Liver (tissue), 9 donors: ENCODE measurements around the gene CD276. TPM values are rescaled to one million over a fixed set of nuclear protein-coding genes. Genes with fewer than 3 reads are reported as not detected.

Source experiments
- DNase-seq: peaks from one replicate; pipeline ENCODE4 v3.0.0-alpha.2; 2017; ENCODE audit warnings: low spot score
- H3K27ac ChIP-seq, 2 donors: one replicate each; pipeline ENCODE4 v1.7.0; 2013; ENCODE audit warnings: inconsistent platforms in 2 of 2, low read length in 2 of 2, control low read depth in 1 of 2, low read depth in 1 of 2, mild to moderate bottlenecking in 1 of 2
- H3K27me3 ChIP-seq, 4 donors: one replicate each; pipeline versions ENCODE4 v1.6.1 to v1.7.0; 2013; ENCODE audit warnings: low read length in 3 of 4, inconsistent platforms in 1 of 4, mild to moderate bottlenecking in 1 of 4, moderate library complexity in 1 of 4; ENCODE audit not compliant: control insufficient read depth in 4 of 4, insufficient read depth in 4 of 4
- H3K36me3 ChIP-seq, 4 donors: one replicate each; pipeline versions ENCODE4 v1.6.1 to v1.7.0; 2013; ENCODE audit warnings: low read length in 3 of 4, mild to moderate bottlenecking in 3 of 4, low read depth in 1 of 4, moderate library complexity in 1 of 4; ENCODE audit not compliant: control insufficient read depth in 4 of 4, insufficient read depth in 3 of 4
- H3K4me1 ChIP-seq, 4 donors: one replicate each; pipeline versions ENCODE4 v1.6.1 to v1.7.0; 2013; ENCODE audit warnings: low read length in 3 of 4, mild to moderate bottlenecking in 3 of 4, moderate library complexity in 1 of 4; ENCODE audit not compliant: control insufficient read depth in 4 of 4, insufficient read depth in 4 of 4
- H3K4me3 ChIP-seq, 3 donors: one replicate each; pipeline versions ENCODE4 v1.6.1 to v1.7.0; 2013; ENCODE audit warnings: low read length in 3 of 3, control low read depth in 1 of 3, low read depth in 1 of 3, mild to moderate bottlenecking in 1 of 3
- H3K9ac ChIP-seq, 2 donors: one replicate each; pipeline ENCODE4 v1.7.0; 2013; ENCODE audit warnings: low read length in 2 of 2, mild to moderate bottlenecking in 2 of 2, moderate library complexity in 2 of 2, control low read depth in 1 of 2, low read depth in 1 of 2
- H3K9me3 ChIP-seq, 4 donors: one replicate each; pipeline versions ENCODE4 v1.6.1 to v1.7.0; 2013; ENCODE audit warnings: low read length in 3 of 4; ENCODE audit not compliant: control insufficient read depth in 4 of 4
- EGR1 ChIP-seq, 2 donors: IDR thresholded peaks; 2 replicates each; pipeline ENCODE4 v1.6.1; 2016 to 2018; ENCODE audit warnings: antibody characterized with exemption in 2 of 2, low read depth in 2 of 2
- FOXA1 ChIP-seq: IDR thresholded peaks from 2 replicates; pipeline ENCODE4 v1.6.1; 2016; ENCODE audit warnings: antibody characterized with exemption
- FOXA2 ChIP-seq: IDR thresholded peaks from 2 replicates; pipeline ENCODE4 v1.6.1; 2016; ENCODE audit warnings: antibody characterized with exemption
- GABPA ChIP-seq, 2 donors: IDR thresholded peaks in 1 of 2; conservative IDR thresholded peaks in 1 of 2; 2 replicates each; pipeline ENCODE4 v1.6.1; 2016; ENCODE audit warnings: antibody characterized with exemption in 2 of 2, mild to moderate bottlenecking in 1 of 2, moderate library complexity in 1 of 2
- HNF4A ChIP-seq, 2 donors: conservative IDR thresholded peaks; 2 replicates each; pipeline ENCODE4 v1.6.1; 2016; ENCODE audit warnings: antibody characterized with exemption in 2 of 2, mild to moderate bottlenecking in 2 of 2
- HNF4G ChIP-seq: IDR thresholded peaks from 2 replicates; pipeline ENCODE4 v1.6.1; 2016; ENCODE audit warnings: antibody characterized with exemption
- JUND ChIP-seq, 2 donors: IDR thresholded peaks; 2 replicates each; pipeline ENCODE4 v1.6.1; 2016; ENCODE audit warnings: antibody characterized with exemption in 2 of 2
- NR2F2 ChIP-seq: IDR thresholded peaks from 2 replicates; pipeline ENCODE4 v1.6.1; 2016; ENCODE audit warnings: antibody characterized with exemption
- RAD21 ChIP-seq, 2 donors: IDR thresholded peaks; 2 replicates each; pipeline ENCODE4 v1.6.1; 2016; ENCODE audit warnings: antibody characterized with exemption in 2 of 2, mild to moderate bottlenecking in 2 of 2
- RXRA ChIP-seq, 2 donors: IDR thresholded peaks; 2 replicates each; pipeline ENCODE4 v1.6.1; 2017 to 2018; ENCODE audit warnings: antibody characterized with exemption in 2 of 2, mild to moderate bottlenecking in 1 of 2
- SP1 ChIP-seq: IDR thresholded peaks from 2 replicates; pipeline ENCODE4 v1.6.1; 2018; ENCODE audit warnings: antibody characterized with exemption, mild to moderate bottlenecking
- TAF1 ChIP-seq: conservative IDR thresholded peaks from 2 replicates; pipeline ENCODE4 v1.6.1; 2016; ENCODE audit warnings: antibody characterized with exemption, mild to moderate bottlenecking
- YY1 ChIP-seq: IDR thresholded peaks from 2 replicates; pipeline ENCODE4 v1.6.1; 2016; ENCODE audit warnings: antibody characterized with exemption, mild to moderate bottlenecking
- WGBS: extraction: QIAGEN DNeasy Blood & Tissue Kit; methylation state at CpG from one replicate; pipeline ENCODE4 v1.1.7; 2013; 5-methylcytosine and 5-hydroxymethylcytosine counted together
- polyA plus RNA-seq, 2 donors: library from polyadenylated mRNA; stranded (reverse) in 1 of 2; unstranded in 1 of 2; fragments of 200-250 nt in 1 of 2; fragments of >200 nt in 1 of 2; fragmentation: Nextera tagmentation in 1 of 2; extraction: Ambion mirVana in 1 of 2; gene quantifications; one replicate each; pipeline versions ENCODE4 v1.2.1 to v1.2.3, GENCODE V29; 2013 to 2015
- total RNA-seq, 2 donors: library from RNA; depleted of rRNA; stranded (reverse); fragments of >200 nt; gene quantifications; one replicate each; pipeline ENCODE4 v1.2.3, GENCODE V29; 2014
- TF ChIP-seq, protein P1 (sequence below): IDR thresholded peaks from 2 replicates; pipeline ENCODE4 v1.6.1; 2016; ENCODE audit warnings: antibody characterized with exemption
- TF ChIP-seq, protein P2 (sequence below): IDR thresholded peaks from 2 replicates; pipeline ENCODE4 v1.6.1; 2016; ENCODE audit warnings: antibody characterized with exemption, mild to moderate bottlenecking
- TF ChIP-seq, protein P3 (sequence below): IDR thresholded peaks from 2 replicates; pipeline ENCODE4 v1.6.1; 2016; ENCODE audit warnings: antibody characterized with exemption
- TF ChIP-seq, protein P4 (sequence below): IDR thresholded peaks from 2 replicates; pipeline ENCODE4 v1.6.1; 2016; ENCODE audit warnings: antibody characterized with exemption
- TF ChIP-seq, protein P5 (sequence below): fragments of 150-350 bp; IDR thresholded peaks from 2 replicates; pipeline ENCODE4 v1.5.1; 2017; ENCODE audit warnings: improper control_type of control experiment, low read depth, low read length; ENCODE audit not compliant: missing input control
- donor health status: healthy.
- donor health status: healthy.
- donor health status: healthy.
- donor health status: healthy.
- donor health status: healthy.

The CD276 gene
- total and polyA plus RNA-seq, 4 donors = 12.9 to 37.9 (median 25.1) TPM

DNA sequence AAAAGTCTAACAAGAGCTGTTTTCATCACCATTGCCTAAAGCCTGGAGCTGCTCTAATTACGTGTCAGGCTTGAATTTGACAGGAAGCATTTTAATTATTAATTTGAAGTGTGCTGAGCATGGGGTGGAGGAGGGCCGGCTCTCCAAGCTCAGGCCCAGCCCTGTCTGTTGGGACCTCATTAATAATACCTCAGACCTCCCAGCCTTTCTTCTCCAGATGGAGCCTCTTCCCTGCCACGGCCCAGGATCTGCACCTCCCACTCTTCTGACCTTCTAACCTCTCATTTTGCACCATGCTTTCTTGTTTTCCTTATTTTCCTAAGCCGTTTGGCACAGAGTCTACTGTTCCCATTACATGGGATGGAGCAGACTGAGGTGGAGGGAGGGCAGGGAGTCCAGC is 39.0 kb downstream of the CD276 start:
- 72% methylated on average over 4 of the region's 4 CpGs for WGBS
- TF ChIP-seq YY1 = no peak
- no peak for TF ChIP-seq RXRA (IDR thresholded peaks at IDR 0.05)
- TF ChIP-seq, protein P1, sequence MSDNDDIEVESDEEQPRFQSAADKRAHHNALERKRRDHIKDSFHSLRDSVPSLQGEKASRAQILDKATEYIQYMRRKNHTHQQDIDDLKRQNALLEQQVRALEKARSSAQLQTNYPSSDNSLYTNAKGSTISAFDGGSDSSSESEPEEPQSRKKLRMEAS = no peak
- TF ChIP-seq NR2F2 = no peak
- no peak for TF ChIP-seq HNF4G
- TF ChIP-seq, protein P2, sequence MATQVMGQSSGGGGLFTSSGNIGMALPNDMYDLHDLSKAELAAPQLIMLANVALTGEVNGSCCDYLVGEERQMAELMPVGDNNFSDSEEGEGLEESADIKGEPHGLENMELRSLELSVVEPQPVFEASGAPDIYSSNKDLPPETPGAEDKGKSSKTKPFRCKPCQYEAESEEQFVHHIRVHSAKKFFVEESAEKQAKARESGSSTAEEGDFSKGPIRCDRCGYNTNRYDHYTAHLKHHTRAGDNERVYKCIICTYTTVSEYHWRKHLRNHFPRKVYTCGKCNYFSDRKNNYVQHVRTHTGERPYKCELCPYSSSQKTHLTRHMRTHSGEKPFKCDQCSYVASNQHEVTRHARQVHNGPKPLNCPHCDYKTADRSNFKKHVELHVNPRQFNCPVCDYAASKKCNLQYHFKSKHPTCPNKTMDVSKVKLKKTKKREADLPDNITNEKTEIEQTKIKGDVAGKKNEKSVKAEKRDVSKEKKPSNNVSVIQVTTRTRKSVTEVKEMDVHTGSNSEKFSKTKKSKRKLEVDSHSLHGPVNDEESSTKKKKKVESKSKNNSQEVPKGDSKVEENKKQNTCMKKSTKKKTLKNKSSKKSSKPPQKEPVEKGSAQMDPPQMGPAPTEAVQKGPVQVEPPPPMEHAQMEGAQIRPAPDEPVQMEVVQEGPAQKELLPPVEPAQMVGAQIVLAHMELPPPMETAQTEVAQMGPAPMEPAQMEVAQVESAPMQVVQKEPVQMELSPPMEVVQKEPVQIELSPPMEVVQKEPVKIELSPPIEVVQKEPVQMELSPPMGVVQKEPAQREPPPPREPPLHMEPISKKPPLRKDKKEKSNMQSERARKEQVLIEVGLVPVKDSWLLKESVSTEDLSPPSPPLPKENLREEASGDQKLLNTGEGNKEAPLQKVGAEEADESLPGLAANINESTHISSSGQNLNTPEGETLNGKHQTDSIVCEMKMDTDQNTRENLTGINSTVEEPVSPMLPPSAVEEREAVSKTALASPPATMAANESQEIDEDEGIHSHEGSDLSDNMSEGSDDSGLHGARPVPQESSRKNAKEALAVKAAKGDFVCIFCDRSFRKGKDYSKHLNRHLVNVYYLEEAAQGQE = no peak
- no peak for TF ChIP-seq GABPA (IDR thresholded peaks at IDR 0.05 in 1 of 2, conservative IDR thresholded peaks at IDR 0.05 in 1 of 2)
- no peak for TF ChIP-seq EGR1 (IDR thresholded peaks at IDR 0.05; ENCODE audit: low read depth in 2 of 2)
- TF ChIP-seq, protein P3, sequence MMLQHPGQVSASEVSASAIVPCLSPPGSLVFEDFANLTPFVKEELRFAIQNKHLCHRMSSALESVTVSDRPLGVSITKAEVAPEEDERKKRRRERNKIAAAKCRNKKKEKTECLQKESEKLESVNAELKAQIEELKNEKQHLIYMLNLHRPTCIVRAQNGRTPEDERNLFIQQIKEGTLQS = no peak
- TF ChIP-seq SP1 = no peak
- TF ChIP-seq, protein P4, sequence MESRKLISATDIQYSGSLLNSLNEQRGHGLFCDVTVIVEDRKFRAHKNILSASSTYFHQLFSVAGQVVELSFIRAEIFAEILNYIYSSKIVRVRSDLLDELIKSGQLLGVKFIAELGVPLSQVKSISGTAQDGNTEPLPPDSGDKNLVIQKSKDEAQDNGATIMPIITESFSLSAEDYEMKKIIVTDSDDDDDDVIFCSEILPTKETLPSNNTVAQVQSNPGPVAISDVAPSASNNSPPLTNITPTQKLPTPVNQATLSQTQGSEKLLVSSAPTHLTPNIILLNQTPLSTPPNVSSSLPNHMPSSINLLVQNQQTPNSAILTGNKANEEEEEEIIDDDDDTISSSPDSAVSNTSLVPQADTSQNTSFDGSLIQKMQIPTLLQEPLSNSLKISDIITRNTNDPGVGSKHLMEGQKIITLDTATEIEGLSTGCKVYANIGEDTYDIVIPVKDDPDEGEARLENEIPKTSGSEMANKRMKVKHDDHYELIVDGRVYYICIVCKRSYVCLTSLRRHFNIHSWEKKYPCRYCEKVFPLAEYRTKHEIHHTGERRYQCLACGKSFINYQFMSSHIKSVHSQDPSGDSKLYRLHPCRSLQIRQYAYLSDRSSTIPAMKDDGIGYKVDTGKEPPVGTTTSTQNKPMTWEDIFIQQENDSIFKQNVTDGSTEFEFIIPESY = no peak
- no peak for TF ChIP-seq RAD21 (IDR thresholded peaks at IDR 0.05)
- no peak for TF ChIP-seq JUND (IDR thresholded peaks at IDR 0.05)
- no peak for TF ChIP-seq FOXA2
- TF ChIP-seq HNF4A (conservative IDR thresholded peaks at IDR 0.05) = no peak
- TF ChIP-seq FOXA1 = no peak
- no peak for TF ChIP-seq TAF1
- no peak overlapping the region for H3K9ac ChIP-seq

DNA sequence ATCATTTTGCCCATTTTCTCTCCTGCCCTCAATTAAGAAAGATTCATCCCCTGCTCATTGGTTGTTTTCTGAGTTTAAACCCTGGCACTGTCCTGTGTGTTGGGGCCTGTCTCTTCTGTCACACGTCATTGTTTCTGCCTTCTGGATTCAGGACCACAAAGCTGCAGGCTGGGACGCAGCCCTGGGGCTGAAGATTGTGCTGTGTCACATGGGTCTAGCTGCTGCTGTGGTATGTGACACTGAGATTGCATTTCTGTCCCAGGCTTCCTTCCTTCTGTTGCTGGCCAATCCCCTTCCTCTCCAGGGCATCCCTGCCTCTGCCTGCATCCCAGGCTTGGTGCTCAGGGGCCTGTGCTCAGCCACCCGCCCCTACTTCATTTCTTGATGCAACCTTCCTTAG is 40.0 kb downstream of the CD276 start:
- Histone ChIP-seq H3K27me3 (no peaks in the 10 kb centered on the region), H3K9ac (no peak overlapping the region), H3K9me3 (no peaks in the 10 kb centered on the region), H3K4me1 (no peaks in the 10 kb centered on the region), H3K4me3 (no peak overlapping the region), H3K36me3 (no peaks in the 10 kb centered on the region), H3K27ac (no peak overlapping the region)
- 74% methylated on average over 3 of the region's 3 CpGs for whole genome bisulfite sequencing
- DNase-seq = no peak
- TF ChIP-seq, protein P3 = no peak
- TF ChIP-seq, protein P2 = no peak
- TF ChIP-seq RXRA (IDR thresholded peaks at IDR 0.05) (no peak), YY1 (no peak), TAF1 (no peak), NR2F2 (no peak), HNF4G (no peak), FOXA2 (no peak)
- TF ChIP-seq, protein P1 = no peak
- TF ChIP-seq, protein P4 = no peak
- TF ChIP-seq, protein P5, sequence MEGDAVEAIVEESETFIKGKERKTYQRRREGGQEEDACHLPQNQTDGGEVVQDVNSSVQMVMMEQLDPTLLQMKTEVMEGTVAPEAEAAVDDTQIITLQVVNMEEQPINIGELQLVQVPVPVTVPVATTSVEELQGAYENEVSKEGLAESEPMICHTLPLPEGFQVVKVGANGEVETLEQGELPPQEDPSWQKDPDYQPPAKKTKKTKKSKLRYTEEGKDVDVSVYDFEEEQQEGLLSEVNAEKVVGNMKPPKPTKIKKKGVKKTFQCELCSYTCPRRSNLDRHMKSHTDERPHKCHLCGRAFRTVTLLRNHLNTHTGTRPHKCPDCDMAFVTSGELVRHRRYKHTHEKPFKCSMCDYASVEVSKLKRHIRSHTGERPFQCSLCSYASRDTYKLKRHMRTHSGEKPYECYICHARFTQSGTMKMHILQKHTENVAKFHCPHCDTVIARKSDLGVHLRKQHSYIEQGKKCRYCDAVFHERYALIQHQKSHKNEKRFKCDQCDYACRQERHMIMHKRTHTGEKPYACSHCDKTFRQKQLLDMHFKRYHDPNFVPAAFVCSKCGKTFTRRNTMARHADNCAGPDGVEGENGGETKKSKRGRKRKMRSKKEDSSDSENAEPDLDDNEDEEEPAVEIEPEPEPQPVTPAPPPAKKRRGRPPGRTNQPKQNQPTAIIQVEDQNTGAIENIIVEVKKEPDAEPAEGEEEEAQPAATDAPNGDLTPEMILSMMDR = no peak

More for the DNA sequence above, 39.0 kb downstream of the CD276 start:
- Histone ChIP-seq H3K4me3 (no peak overlapping the region), H3K9me3 (no peaks in the 10 kb centered on the region), H3K4me1 (no peaks in the 10 kb centered on the region), H3K27me3 (no peaks in the 10 kb centered on the region), H3K36me3 (no peaks in the 10 kb centered on the region), H3K27ac (no peak overlapping the region)
- no peak for DNase-seq
